ENCODE measurements around the gene SMARCAL1. TPM values are rescaled to one million over a fixed set of nuclear protein-coding genes. Genes with fewer than 3 reads are reported as not detected.

Gene SMARCAL1
- total RNA-seq, 1 donor from 2014 or later = 27.4 TPM

DNA sequence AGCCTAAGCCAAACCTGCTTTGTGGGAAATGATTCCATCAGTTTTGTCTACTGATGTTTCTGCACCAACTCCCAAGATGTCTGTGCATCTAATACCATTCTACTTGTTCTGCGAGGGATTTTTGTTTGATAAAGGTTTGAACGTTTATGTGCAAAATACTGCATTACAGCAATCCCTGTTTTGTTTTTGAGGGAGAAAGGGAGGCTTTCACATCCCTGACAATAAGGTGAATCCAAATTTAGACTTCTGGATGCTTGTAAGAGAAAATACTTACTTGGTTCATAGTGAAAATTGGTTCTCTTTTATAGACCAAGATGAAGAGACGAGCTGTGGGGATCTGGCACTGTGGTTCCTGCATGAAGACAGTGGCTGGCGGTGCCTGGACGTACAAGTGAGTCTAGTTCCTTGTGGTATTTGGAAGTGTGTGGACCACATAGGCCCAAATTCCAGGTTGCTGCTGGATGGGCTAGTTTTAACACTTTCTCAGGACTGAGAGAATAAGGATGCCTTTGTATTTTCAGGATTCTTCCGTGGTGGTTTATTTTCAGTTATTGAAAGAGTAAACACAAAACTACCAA is 87.4 kb downstream of the SMARCAL1 start:
- Mint-ChIP-seq H3K27me3 (no peaks in the 10 kb centered on the region), H3K4me3 (peak overlapping the region; percentile 100), H3K4me1 (peaks cover 57% of the 10 kb centered on the region), H3K9me3 (no peaks in the 10 kb centered on the region), H3K27ac (peak overlapping the region; percentile 95), H3K36me3 (ENCODE audit: low read depth) (peaks cover 63% of the 10 kb centered on the region)
- no peak for DNase-seq
- intact Hi-C loops (cut with micrococcal nuclease) = loop anchor here (2.0 to 5.0 kb wide), 3 partner anchors 107 to 391 kb away; partner anchors contain the start of gene XRCC5

DNA sequence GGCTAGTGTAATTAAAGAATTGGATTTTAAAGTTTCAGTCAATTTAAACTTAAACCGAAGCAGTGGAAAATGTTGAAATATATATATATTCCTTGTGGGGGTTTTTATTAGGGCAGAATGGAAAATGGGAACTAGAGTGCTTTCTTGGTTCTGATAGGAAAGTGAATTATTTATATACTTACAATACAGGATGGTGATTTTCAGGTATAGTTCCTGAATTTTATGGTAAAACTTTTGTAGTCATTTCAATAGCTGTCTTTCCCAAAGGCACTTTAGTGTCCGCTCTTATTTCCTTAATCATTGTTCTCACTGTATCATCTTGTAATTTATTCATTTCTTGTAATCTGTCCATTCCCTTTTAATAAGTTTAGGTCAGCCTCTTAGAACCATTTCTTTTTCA is 88.3 kb downstream of the SMARCAL1 start:
- intact Hi-C loops (cut with micrococcal nuclease) = no loop called here
- Mint-ChIP-seq H3K36me3 (ENCODE audit: low read depth) (peaks cover 70% of the 10 kb centered on the region), H3K4me1 (peaks cover 61% of the 10 kb centered on the region), H3K27ac (peak overlapping the region; percentile 95), H3K9me3 (no peaks in the 10 kb centered on the region), H3K4me3 (peak overlapping the region; percentile 100), H3K27me3 (no peaks in the 10 kb centered on the region)
- DNase-seq = no peak

DNA sequence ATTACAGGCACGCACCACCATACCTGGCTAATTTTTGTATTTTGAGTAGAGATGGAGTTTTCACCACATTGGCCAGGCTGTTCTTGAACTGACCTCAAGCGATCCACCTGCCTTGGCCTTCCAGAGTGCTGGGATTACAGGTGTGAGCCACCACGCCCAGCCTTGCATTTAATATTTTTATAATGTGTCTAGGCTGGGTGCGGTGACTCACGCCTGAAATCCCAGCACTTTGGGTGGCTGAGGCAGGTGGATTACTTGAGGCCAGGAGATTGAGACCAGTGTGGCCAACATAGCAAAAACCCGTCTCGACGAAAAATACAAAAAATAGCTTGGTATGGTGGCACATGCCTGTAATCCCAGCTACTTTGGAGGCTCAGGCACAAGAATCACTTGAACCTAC is 89.6 kb downstream of the SMARCAL1 start:
- Mint-ChIP-seq H3K27me3 (no peaks in the 10 kb centered on the region), H3K4me3 (peak overlapping the region; percentile 100), H3K36me3 (ENCODE audit: low read depth) (peaks cover 80% of the 10 kb centered on the region), H3K4me1 (peaks cover 59% of the 10 kb centered on the region), H3K9me3 (no peaks in the 10 kb centered on the region), H3K27ac (no peak overlapping the region)
- intact Hi-C loops (cut with micrococcal nuclease) = no loop called here
- DNase-seq = no peak

DNA sequence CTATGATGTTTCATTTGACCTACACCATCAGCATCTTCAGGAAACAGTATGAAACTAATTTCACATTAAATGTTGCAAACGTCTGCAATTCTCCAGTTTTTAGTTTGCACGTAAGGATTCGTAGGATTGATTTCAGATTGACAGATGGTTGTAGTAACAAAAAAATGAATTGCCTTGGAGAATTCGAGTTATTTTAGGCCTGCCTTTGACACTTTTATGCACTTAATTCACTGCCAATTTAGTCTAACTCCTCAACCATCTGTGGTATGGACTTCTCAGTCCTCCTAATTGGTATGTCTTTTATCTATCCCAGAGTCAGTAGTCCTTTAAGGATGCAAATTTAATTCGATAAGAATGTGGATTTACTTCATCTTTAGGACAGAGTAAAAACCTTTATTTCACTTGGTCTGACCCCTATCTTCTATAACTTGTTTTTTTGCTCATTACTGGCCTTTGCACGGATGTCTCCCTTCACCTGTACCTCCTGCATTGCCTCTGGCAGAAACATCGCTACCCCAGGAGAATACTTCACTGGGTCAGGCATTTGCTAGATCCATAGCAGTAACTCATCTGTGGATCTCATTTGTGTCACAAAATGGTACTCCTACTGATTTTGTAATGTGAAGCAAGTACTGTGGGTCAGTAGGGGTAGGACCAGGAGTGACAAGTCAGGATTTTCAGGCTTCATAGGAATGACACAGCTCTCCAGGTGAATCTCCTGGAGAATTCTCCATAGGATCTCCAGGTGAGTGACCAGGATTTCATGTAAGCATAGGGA is 90.3 kb downstream of the SMARCAL1 start:
- Mint-ChIP-seq H3K27me3 (no peaks in the 10 kb centered on the region), H3K4me3 (peak overlapping the region; percentile 59), H3K9me3 (no peaks in the 10 kb centered on the region), H3K4me1 (peaks cover 56% of the 10 kb centered on the region), H3K36me3 (ENCODE audit: low read depth) (peaks cover 83% of the 10 kb centered on the region), H3K27ac (peak overlapping the region; percentile 31)
- no peak for DNase-seq
- intact Hi-C loops (cut with micrococcal nuclease) = no loop called here

DNA sequence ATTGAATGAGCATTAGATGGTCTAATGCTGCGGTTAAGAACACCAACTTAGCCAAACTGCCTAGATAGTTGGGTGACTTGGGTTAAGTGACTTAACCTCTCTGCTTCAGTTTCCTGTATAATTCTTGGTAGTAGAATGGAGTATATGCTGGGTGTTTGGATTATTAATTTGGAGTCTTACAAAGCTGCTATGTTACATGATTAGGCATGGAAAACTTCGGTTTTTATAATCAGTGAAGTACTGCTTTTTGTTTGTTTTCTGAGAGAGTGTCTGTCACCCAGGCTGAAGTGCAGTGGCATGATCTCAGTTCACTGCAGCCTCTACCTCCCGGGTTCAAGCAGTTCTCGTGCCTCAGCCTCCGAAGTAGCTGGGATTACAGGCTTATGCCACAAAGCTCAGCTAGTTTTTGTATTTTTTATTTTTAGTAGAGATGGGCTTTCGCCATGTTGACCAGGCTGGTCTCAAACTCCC is 90.9 kb downstream of the SMARCAL1 start:
- DNase-seq = no peak
- H3K36me3 Mint-ChIP-seq (ENCODE audit: low read depth) = peaks cover 84% of the 10 kb centered on the region
- no peaks in the 10 kb centered on the region for H3K27me3 Mint-ChIP-seq
- no peak overlapping the region for H3K27ac Mint-ChIP-seq
- intact Hi-C loops (cut with micrococcal nuclease) = no loop called here
- H3K4me3 Mint-ChIP-seq = peak overlapping the region; percentile 59
- no peaks in the 10 kb centered on the region for H3K9me3 Mint-ChIP-seq
- peaks cover 54% of the 10 kb centered on the region for H3K4me1 Mint-ChIP-seq

DNA sequence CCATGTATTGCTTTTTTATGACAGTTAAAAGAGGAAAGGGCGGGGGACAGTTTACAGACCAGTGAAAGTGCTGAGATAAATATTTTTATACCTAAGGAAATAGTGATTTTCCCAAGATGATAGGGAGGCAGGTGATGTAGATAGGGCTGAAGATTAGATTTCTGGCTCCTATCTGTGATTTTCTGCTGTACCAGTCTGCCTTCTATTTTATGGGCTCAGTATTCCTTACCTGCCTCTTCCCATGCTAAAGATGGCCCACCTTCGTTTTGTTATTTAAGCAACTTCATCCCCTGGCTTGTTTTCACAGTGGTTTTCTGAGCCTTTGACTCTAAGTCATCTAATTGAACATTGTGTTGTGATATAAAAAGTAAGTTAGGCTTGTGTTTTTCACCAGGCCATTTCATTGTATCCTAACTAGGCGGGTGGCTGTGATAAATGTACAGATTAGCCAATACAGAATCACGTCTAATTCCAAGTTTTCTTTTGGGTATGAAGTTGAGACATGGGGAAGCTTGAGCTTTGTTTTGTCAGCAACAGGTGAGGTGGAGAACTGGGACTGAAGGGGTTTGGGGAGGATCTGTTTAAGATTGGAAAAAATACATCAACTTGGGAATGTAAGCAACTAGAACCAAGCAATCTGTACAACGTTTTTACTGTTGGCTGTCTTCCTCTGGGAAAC is 91.6 kb downstream of the SMARCAL1 start:
- no peak for DNase-seq
- Mint-ChIP-seq H3K4me3 (no peak overlapping the region), H3K36me3 (ENCODE audit: low read depth) (peaks cover 83% of the 10 kb centered on the region), H3K9me3 (no peaks in the 10 kb centered on the region), H3K27me3 (no peaks in the 10 kb centered on the region), H3K27ac (peak overlapping the region; percentile 71), H3K4me1 (peaks cover 51% of the 10 kb centered on the region)
- intact Hi-C loops (cut with micrococcal nuclease) = no loop called here

DNA sequence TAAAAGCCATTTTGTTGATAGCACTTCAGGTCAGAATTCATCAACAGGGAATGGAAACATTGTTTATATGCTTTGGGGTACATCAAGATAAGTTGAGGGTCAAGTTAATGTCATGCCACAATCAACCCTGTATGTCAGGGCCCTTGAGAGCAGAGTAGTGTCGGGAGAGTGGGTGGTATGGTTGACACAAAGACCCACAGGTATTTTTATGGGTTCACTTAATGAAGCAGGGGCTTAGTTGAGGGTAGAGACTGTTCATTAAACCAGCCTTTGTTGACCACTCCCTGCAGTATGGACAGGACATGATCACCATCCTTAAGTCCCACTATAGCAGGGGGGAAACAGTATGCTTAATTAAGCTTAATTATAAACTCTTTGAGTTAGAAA is 92.1 kb downstream of the SMARCAL1 start:
- no peaks in the 10 kb centered on the region for H3K9me3 Mint-ChIP-seq
- DNase-seq = no peak
- intact Hi-C loops (cut with micrococcal nuclease) = no loop called here
- peaks cover 51% of the 10 kb centered on the region for H3K4me1 Mint-ChIP-seq
- H3K4me3 Mint-ChIP-seq = no peak overlapping the region
- H3K27ac Mint-ChIP-seq = peak overlapping the region; percentile 71
- H3K36me3 Mint-ChIP-seq (ENCODE audit: low read depth) = peaks cover 81% of the 10 kb centered on the region
- no peaks in the 10 kb centered on the region for H3K27me3 Mint-ChIP-seq

DNA sequence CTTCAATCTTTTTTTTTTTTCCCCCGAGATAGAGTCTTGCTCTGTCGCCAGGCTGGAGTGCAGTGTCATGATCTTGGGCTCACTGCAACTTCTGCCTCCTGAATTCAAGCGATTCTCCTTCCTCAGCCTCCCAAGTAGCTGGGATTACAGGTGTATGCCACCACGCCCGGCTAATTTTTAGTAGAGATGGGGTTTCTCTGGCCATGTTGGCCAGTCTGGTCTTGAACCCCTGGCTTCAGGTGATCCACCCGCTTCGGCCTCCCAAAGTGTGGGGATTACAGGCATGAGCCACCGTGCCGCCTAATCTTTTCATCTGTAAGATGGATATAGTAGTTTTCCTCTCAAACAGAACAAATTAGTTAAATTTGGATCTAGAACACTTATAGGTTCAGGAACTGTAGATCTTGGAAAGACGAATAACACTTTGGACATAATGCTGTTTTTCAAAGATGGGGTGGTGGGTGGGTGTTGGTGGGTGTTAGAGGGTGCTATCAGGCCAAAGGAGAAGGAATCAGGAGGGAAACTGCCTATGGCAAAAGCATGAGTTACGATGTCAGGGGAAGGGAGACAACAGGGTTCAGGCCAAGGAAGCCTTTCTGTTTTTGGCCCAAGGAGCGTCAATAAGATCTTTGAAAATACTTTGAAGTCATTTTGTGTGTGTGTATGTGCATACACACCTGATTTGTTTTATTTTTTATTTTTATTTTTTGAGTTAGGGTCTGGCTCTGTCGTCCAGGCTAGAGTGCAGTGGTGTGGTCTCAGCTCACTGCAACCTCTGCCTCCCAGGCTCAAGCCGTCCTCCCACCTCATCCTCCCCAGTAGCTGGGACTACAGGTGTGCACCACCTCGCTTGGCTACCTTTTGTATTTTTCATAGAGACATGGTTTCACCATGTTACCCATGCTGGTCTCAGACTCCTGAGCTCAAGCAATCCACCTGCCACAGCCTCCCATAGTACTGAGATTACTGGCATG is 93.1 kb downstream of the SMARCAL1 start:
- Mint-ChIP-seq H3K4me3 (no peak overlapping the region), H3K27ac (peak overlapping the region; percentile 61), H3K9me3 (no peaks in the 10 kb centered on the region), H3K4me1 (peaks cover 42% of the 10 kb centered on the region), H3K27me3 (no peaks in the 10 kb centered on the region), H3K36me3 (ENCODE audit: low read depth) (peaks cover 71% of the 10 kb centered on the region)
- intact Hi-C loops (cut with micrococcal nuclease) = no loop called here
- no peak for DNase-seq

DNA sequence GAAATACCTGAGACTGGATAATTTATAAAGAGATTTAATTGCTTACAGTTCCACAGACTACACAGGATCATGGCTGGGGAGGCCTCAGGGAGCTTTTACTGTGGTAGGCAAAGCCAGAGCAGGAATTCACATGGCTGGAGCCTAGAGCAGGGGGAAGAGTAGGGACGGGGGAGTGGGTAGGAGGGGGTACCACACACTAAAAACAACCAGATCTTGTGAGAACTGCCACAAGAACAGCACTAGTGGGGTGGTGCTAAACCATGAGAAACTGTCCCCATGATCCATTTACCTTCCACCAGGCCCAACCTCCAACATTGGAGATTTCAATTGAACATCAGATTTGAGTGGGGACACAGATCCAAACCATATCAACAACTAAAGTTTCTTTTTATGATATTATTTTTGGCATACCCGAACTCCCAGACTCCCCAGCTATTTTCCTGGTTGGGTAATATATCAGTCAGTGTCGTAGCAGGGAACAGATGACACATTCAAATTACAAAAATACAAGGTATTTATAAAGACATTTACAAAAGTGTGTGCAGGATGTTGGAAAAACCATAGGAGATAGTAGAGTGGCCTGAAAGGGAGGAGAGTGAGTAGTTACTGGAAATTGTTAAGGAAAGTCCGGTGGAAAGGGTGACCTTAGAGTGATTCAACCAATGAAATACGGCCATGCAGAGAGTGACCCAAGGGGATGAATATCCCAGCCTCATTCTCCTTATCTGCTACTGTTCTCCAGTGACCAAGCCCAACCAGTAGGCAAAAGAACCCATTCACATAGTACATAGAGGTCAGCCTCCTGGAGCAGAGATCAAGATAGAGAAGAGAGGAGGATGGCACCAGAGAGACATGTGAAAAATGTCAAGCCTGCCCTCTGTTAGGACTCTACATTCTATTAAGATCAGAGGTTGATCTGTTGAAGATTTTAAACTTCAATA is 95.2 kb downstream of the SMARCAL1 start:
- peak overlapping the region; percentile 43 for H3K27ac Mint-ChIP-seq
- H3K36me3 Mint-ChIP-seq (ENCODE audit: low read depth) = peaks cover 50% of the 10 kb centered on the region

DNA sequence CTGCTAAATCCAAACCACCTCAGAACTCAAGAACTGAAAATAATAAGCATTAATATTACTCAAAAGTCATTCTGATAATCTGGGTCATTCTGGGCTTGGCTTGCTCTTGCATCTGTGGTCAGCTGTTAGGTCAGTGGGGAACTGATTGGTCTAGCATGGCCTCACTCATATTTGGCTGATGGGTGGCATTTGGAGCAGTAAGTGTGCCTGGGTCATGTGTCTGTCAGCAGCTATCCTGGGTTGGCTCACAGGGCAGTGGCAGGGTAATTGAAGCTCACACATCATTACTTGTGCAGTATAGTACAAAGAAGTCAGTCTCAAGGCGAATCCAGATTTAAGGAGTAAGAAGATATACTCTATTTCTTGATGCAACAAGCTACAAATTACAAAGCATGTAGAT is 95.9 kb downstream of the SMARCAL1 start:
- Mint-ChIP-seq H3K36me3 (ENCODE audit: low read depth) (peaks cover 43% of the 10 kb centered on the region), H3K27me3 (no peaks in the 10 kb centered on the region), H3K4me1 (peaks cover 21% of the 10 kb centered on the region), H3K9me3 (no peaks in the 10 kb centered on the region), H3K4me3 (no peak overlapping the region), H3K27ac (peak overlapping the region; percentile 12)
- intact Hi-C loops (cut with micrococcal nuclease) = no loop called here
- no peak for DNase-seq

More for the DNA sequence above, 95.2 kb downstream of the SMARCAL1 start:
- H3K27me3 Mint-ChIP-seq = no peaks in the 10 kb centered on the region
- no peak for DNase-seq
- intact Hi-C loops (cut with micrococcal nuclease) = no loop called here
- H3K9me3 Mint-ChIP-seq = no peaks in the 10 kb centered on the region
- peaks cover 28% of the 10 kb centered on the region for H3K4me1 Mint-ChIP-seq
- no peak overlapping the region for H3K4me3 Mint-ChIP-seq

DNA sequence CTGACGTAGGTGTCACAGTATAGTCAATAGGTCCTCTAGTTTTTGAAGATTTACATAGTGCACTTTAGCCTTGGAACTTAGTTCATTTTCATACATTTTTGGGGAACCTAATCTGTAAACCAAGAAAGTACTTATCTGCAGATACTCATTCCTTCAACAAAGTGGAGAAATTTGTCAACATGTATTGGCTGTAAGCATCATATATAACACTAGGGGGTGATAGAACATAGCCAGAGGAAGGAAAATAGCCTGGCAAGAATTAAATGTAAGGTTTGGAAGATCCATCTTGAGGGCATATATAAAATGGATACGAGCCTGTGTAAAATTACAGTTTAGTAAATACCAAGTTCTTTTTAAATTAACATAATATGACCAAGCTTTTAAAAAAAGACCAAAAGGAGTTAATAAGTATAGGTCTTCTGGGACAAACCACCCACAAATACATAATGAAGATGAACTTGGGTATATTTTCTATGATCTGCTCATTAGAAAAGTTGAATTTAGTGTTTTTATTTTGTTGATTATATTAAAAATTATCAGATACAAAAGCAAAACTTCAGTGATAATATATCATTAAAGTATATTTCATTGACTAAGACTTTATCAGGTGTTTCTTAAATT is 104.6 kb downstream of the SMARCAL1 start:
- no peaks in the 10 kb centered on the region for H3K27me3 Mint-ChIP-seq
- peaks cover 2% of the 10 kb centered on the region for H3K4me1 Mint-ChIP-seq
- no peak for DNase-seq
- H3K36me3 Mint-ChIP-seq (ENCODE audit: low read depth) = no peaks in the 10 kb centered on the region
- H3K27ac Mint-ChIP-seq = no peak overlapping the region
- intact Hi-C loops (cut with micrococcal nuclease) = no loop called here
- no peak overlapping the region for H3K4me3 Mint-ChIP-seq
- H3K9me3 Mint-ChIP-seq = no peaks in the 10 kb centered on the region

DNA sequence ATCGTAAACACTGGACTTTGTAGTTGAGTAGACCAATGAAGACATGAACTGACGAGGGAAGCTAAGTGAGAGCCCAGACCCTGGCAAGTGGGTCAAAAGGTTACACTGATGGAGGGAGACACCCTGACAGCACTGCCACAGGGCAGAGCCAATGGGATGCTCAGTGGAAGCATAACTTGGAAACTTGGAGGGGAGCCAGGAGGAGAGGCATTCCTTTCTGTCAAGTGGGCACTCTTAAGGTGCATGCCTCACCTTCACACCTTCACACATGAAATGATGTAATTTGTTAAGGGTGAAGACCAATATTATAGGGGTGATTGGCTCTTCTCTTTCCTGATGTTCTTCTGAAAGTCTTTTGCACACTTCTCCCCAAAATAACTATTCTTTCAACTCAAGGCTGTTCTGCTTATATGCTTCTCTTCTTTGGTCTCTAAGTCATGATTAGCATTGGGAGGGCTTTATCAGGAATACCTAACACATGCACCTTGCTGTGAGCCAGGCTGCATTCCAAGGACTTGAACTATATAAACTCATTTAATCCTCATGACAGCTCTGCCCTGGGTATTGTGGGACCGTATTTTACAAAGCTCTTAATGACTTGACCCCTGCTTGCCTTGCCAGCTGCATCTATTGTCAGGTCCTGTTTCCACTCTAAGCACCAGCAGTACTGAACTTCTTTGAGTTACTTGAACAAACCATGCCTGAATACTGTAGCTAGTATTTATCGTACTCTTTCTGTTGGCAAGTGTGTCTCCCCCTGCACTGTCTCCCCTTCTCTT is 105.4 kb downstream of the SMARCAL1 start:
- Mint-ChIP-seq H3K36me3 (ENCODE audit: low read depth) (no peaks in the 10 kb centered on the region), H3K27me3 (no peaks in the 10 kb centered on the region), H3K9me3 (no peaks in the 10 kb centered on the region), H3K27ac (no peak overlapping the region), H3K4me1 (peaks cover 2% of the 10 kb centered on the region), H3K4me3 (no peak overlapping the region)
- DNase-seq = no peak
- intact Hi-C loops (cut with micrococcal nuclease) = no loop called here

Measured in activated CD4-positive, alpha-beta T cell treated with anti-CD3 and anti-CD28 coated beads, Interleukin-2, amount 10 ng/mL, durations not matched to agents 24 days and 14 days (primary cell).